Activated naive CD4-positive, alpha-beta T cell treated with anti-CD3 and anti-CD28 coated beads, Interleukin-2, amount 50 U/mL, for 24 hours (primary cell): ENCODE measurements around the gene OST4.
A peak's percentile ranks its signal among the peaks of the same experiment; 100 is the strongest.
"Not testable (repeated sequence)": the region's sequence is repeated elsewhere in the genome, so short reads cannot be mapped to it uniquely, and the experiment has no call there.

Source experiments
- H3K27ac Mint-ChIP-seq: one replicate; pipeline ENCODE4 v1.8.0; 2021; ENCODE audit warnings: mild to moderate bottlenecking, mixed read lengths
- H3K27me3 Mint-ChIP-seq: one replicate; pipeline ENCODE4 v1.8.0; 2021; ENCODE audit warnings: mixed read lengths
- H3K36me3 Mint-ChIP-seq: one replicate; pipeline ENCODE4 v1.8.0; 2021; ENCODE audit warnings: mixed read lengths
- H3K4me1 Mint-ChIP-seq: one replicate; pipeline ENCODE4 v1.8.0; 2021; ENCODE audit warnings: mixed read lengths
- H3K4me3 Mint-ChIP-seq: one replicate; pipeline ENCODE4 v1.8.0; 2021; ENCODE audit warnings: mild to moderate bottlenecking, mixed read lengths
- H3K9me3 Mint-ChIP-seq: one replicate; pipeline ENCODE4 v1.8.0; 2021; ENCODE audit warnings: mixed read lengths

Gene OST4

DNA sequence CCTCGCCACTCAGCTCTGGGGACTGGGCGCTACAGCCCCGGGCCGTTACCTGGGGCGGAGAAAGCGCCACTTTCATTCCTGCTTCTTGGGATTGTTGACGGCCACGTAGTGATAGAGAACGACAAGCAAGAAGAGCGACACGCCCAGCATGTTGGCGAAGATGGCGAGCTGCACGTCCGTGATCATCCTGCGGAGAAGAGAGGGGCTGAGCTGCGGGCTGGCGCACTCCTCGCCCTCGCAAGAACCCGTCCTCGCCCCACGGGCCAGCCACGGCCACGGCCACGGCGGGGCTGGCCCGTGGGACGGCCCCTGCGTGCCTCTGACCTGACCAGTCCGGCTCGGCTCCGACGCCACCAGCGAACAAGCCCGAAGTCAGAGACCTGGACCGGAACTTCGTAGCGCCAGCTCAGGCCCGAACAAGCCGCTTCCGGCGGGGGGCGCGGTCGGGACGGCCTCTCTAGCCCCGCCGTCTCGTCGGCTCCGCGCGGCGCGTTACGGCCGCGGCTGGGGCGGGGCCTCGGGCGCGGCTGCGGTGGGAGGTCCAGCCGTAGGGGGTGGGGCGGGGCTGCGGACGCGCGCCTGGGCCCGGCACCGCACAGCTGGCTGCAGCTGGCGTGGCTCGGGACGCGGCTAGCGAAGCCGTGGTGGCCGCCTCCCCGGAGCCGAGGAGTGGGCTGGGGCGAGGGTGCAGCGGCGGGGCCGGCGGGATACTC lies at the start of gene OST4:
Gene OST4, minus strand, starts transcription at position 378 of the 713 bp plus-strand sequence.
- Mint-ChIP-seq H3K27me3 (no peaks in the 10 kb centered on the region), H3K36me3 (peaks cover 8% of the 10 kb centered on the region), H3K4me3 (peak within 1 kb of the TSS; percentile 99), H3K4me1 (peaks cover 78% of the 10 kb centered on the region), H3K27ac (peak within 1 kb of the TSS; percentile 95), H3K9me3 (no peaks in the 10 kb centered on the region)

DNA sequence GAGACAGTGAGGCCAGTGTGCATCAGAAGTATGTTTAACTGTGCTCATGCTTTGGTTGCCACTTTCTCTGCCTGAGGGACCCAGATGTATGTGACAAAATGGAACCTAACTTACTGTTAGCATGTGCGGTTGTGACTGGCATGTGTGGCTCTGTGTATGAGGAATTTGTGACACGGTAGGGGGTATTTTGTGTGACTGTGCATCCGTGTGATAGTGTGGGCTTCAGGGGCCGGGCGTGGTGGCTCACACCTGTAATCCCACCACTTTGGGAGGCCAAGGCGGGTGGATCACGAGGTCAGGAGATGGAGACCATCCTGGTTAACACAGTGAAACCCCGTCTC lies 47.8 kb upstream of the OST4 start:
- not testable (repeated sequence) for H3K36me3 Mint-ChIP-seq, H3K9me3 Mint-ChIP-seq, H3K27ac Mint-ChIP-seq
- Mint-ChIP-seq H3K4me1 (peaks cover 16% of the 10 kb centered on the region), H3K27me3 (peaks cover 16% of the 10 kb centered on the region), H3K4me3 (peak overlapping the region; percentile 85)

DNA sequence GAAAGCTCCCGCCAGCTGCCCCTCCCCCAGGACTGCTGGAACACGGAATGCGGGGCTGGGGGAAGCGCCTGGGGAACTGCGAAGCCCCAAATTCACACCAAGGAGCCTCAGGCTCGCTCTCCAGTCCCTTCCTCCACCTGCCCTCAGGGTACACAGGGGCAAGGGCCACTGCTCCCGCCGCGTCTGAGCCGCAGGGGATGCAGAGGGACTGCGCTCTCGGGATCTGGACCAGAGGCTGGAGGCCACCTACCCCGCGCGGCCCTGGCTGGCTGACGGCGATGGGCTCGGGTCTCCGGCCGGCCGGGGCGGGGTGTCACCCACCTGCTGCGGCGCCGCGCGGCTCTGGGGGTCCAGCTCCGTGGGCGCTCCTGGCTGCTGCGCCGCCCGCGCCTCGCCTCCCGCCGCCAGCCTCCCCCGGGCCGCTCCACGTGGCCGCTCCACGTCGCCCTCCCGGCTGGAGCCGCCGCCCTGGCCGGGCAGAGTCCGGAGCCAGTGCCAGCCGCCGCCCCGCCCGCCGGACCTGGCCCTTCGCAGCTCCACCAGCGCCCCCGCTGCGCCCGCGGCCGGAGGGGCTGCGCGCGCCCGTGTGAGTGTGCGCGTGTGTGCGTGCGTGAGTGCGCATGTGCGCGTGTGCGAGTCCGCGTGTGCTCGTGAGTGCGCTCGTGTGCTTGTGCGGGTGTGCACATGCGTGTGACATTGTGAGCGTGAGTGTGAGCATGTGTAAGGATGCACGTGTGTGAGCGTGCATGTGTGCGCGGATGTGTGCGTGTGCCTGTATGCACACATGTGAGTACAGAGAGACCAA lies 47.3 kb upstream of the OST4 start, which contains the start of gene CGREF1:
Gene CGREF1, minus strand, starts transcription at position 604 of the 805 bp plus-strand sequence. CDS start 14,762 bp downstream, outside the sequence.
- Mint-ChIP-seq H3K36me3 (no peaks in the 10 kb centered on the region), H3K27ac (no peak within 1 kb of the TSS), H3K27me3 (peaks cover 16% of the 10 kb centered on the region), H3K4me3 (peak within 1 kb of the TSS; percentile 85), H3K4me1 (peaks cover 16% of the 10 kb centered on the region), H3K9me3 (no peaks in the 10 kb centered on the region)

DNA sequence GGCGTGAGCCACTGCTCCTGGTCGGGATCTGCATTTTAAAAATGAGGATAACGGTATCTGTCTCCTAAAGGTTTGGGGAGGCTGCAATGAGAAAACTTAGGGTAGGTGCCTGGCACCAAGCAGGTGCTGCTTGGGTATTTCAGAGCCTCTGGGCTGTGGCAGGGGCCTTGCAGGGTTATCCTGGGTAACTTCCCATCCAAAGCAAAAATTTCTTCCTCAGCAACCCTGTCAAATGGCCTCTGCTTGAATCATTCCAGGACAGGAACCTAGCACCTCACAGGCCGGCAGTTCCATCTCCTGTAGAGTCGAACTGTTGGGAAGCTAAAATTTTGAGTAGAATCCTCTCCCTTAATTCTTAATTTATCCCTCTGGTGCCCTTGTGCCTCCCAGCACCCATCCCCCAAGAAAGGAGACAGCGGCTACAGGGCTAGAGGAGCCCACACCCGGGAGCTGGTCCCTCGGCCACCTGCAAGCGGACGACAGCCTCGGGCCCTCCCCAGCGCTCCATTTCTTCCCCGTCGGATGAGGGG lies 46.6 kb upstream of the OST4 start:
- Mint-ChIP-seq H3K4me3 (peak overlapping the region; percentile 65), H3K27ac (no peak overlapping the region), H3K27me3 (peaks cover 16% of the 10 kb centered on the region), H3K4me1 (peaks cover 12% of the 10 kb centered on the region), H3K9me3 (no peaks in the 10 kb centered on the region), H3K36me3 (no peaks in the 10 kb centered on the region)

DNA sequence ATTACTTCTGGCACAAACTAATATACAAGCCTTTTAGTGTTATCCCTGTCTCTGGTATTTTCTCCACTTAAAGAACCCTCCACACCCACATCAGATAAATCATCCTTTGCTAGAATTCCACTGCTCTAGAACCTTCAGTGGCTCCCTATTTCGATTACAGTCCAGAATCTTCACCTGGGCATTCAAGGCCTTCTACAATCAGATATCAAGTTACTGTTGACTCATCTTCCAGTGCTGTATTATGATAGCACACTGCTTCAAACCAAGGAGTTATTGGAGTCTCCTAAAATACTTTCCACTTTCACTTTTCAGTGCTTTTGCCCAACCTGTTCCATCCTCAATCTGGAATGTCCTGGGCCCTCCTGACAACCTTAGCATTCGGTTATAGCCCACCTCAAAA lies 44.1 kb upstream of the OST4 start:
- Mint-ChIP-seq H3K36me3 (no peaks in the 10 kb centered on the region), H3K27ac (no peak overlapping the region), H3K4me3 (no peak overlapping the region)

DNA sequence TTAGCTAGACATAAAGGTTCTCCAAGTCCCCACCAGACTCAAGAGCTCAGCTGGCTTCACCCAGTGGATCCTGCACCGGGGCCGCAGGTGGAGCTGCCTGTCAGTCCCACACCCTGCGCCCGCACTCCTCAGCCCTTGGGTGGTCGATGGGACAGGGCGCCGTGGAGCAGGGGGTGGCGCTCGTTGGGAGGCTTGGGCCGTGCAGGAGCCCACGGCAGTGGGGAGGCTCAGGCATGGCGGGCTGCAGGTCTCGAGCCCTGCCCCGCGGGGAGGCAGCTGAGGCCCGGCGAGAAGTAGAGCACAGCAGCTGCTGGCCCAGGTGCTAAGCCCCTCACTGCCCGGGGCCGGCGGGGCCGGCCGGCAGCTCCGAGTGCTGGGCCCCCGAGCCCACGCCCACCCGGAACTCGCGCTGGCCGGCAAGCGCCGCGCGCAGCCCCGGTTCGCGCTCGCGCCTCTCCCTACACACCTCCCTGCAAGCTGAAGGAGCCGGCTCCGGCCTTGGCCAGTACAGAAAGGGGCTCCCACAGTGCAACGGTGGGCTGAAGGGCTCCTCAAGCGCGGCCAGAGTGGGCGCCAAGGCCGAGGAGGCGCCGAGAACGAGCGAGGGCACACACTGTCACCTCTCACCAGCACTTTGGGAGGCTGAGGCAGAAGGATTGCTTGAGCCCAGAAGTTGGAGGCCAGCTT lies 40.1 kb upstream of the OST4 start:
- H3K27me3 Mint-ChIP-seq, H3K4me3 Mint-ChIP-seq, H3K36me3 Mint-ChIP-seq, H3K27ac Mint-ChIP-seq, H3K9me3 Mint-ChIP-seq, H3K4me1 Mint-ChIP-seq: not testable (repeated sequence)

More for the DNA sequence above, 44.1 kb upstream of the OST4 start:
- H3K9me3 Mint-ChIP-seq = no peaks in the 10 kb centered on the region
- H3K4me1 Mint-ChIP-seq = peaks cover 5% of the 10 kb centered on the region
- H3K27me3 Mint-ChIP-seq = peaks cover 16% of the 10 kb centered on the region

DNA sequence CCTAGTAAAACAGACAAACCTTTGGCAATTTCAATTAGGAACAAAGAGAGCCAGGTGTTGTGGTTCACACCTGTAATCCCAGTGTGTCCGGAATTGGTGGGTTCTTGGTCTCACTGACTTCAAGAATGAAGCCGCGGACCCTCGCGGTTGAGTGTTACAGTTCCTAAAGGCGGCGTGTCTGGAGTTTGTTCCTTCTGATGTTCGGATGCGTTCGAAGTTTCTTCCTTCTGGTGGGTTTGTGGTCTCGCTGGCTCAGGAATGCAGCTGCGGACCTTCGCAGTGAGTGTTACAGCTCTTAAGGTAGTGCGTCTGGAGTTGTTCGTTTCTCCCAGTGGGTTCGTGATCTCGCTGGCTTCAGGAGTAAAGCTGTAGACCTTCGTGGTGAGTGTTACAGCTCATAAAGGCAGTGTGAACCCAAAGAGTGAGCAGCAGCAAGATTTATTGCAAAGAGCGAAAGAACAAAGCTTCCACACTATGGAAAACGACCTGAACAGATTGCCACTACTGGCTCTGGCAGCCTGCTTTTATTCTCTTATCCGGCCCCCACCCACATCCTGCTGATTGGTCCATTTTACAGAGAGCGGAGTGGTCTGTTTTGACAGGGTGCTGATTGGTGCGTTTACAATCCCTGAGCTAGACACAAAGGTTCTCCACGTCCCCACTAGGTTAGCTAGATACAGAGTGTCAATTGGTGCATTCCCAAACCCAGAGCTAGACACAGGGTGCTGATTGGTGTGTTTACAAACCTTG lies 39.3 kb upstream of the OST4 start:
- H3K4me1 Mint-ChIP-seq, H3K27me3 Mint-ChIP-seq, H3K4me3 Mint-ChIP-seq, H3K36me3 Mint-ChIP-seq, H3K9me3 Mint-ChIP-seq: not testable (repeated sequence)
- peak overlapping the region; percentile 25 for H3K27ac Mint-ChIP-seq

DNA sequence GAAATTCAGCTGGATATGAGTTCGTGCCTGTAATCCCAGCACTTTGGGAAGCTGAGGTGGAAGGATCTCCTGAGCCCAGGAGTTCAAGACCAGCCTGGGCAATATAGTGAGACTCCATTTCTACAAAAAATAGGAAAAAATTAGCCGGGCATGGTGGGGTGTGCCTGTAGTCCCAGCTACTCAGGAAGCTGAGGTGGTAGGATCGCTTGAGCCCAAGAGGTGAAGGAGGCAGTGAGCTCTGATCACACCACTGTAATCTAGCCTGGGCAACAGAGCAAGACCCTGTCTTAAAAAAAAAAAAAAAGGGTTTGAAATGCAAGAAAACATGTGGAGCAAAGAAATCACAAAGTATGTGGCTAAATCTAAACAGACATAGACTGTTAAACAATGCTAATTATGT lies 37.6 kb upstream of the OST4 start:
- Mint-ChIP-seq H3K27ac (no peak overlapping the region), H3K27me3 (peaks cover 3% of the 10 kb centered on the region), H3K36me3 (no peaks in the 10 kb centered on the region), H3K4me3 (no peak overlapping the region), H3K4me1 (no peaks in the 10 kb centered on the region), H3K9me3 (no peaks in the 10 kb centered on the region)

DNA sequence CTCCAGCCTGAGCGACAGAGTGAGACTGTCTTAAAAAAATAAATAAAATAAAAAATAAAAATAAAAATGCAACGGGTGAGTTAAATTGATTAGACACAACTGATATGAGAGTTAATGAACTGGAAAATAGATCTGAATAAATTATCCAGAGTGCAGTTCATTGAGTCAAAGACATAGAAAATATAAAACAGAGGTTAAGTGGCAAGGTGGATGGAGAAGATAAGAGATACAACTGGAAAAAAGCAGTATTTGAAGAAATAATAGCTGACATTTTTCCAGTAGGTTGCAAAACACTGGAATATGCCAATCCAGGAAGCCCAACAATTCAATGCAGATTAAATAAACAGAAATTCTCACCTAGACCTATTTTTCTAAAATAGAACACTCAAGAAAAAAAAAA lies 36.8 kb upstream of the OST4 start:
- H3K27me3 Mint-ChIP-seq = peaks cover 3% of the 10 kb centered on the region

DNA sequence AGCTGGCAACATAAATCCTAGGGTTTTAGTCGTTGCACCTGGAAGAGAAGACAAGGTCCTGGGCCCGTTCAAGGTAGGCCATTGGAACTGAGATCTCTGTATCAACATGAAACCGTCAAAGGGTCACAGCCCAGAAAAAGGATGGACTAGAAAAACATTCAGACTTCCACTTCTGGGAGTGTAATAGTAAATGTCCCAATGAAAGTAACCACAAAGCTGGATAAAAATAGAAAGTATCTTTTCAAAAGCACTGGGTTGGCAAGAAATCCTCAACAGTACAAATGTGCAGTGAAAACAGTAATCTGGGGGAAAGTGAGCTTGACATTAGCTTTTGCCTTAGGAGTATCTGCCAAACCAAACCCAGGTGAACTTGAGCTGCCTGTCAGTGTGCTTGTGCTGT lies 34.5 kb upstream of the OST4 start:
- Mint-ChIP-seq H3K4me1 (no peaks in the 10 kb centered on the region), H3K27ac (no peak overlapping the region), H3K4me3 (no peak overlapping the region), H3K36me3 (no peaks in the 10 kb centered on the region), H3K27me3 (peaks cover 3% of the 10 kb centered on the region), H3K9me3 (no peaks in the 10 kb centered on the region)

More for the DNA sequence above, 36.8 kb upstream of the OST4 start:
- Mint-ChIP-seq H3K4me3 (no peak overlapping the region), H3K9me3 (no peaks in the 10 kb centered on the region), H3K4me1 (no peaks in the 10 kb centered on the region), H3K36me3 (no peaks in the 10 kb centered on the region), H3K27ac (no peak overlapping the region)

DNA sequence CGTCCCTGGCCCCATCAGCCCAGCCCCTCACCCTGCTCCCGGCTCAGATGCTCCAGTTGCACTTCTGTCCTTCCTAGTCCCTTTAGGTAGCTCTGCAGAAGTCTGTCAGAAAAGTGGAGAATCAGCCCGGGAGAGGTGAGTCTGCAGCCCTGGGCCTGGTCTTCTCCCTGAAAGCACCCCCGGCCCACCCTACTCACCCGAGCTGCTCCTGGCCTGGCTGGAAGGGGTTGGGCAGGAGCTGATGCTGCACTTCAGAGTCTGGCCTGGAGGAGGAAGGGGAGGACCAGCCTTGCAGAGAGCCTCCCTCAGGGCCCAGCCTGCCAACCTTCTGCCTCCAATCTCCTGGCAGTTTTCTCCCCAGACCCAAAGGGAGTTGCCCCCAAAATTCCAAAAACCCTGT lies 30.9 kb upstream of the OST4 start:
- Mint-ChIP-seq H3K36me3 (peaks cover 2% of the 10 kb centered on the region), H3K27me3 (peaks cover 3% of the 10 kb centered on the region), H3K9me3 (no peaks in the 10 kb centered on the region)

DNA sequence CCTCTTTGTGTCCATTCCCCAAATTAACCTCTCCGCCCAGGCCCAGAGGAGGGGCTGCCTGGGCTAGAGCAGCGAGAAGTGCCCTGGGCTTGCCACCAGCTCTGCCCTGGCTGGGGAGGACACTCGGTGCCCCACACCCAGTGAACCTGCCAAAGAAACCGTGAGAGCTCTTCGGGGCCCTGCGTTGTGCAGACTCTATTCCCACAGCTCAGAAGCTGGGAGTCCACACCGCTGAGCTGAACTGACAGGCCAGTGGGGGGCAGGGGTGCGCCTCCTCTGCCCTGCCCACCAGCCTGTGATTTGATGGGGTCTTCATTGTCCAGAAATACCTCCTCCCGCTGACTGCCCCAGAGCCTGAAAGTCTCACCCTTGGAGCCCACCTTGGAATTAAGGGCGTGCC lies 28.6 kb upstream of the OST4 start:
- no peaks in the 10 kb centered on the region for H3K9me3 Mint-ChIP-seq
- H3K36me3 Mint-ChIP-seq = peaks cover 2% of the 10 kb centered on the region
- peaks cover 14% of the 10 kb centered on the region for H3K4me1 Mint-ChIP-seq
- H3K27ac Mint-ChIP-seq = no peak overlapping the region
- no peaks in the 10 kb centered on the region for H3K27me3 Mint-ChIP-seq
- no peak overlapping the region for H3K4me3 Mint-ChIP-seq

More for the DNA sequence above, 30.9 kb upstream of the OST4 start:
- H3K4me3 Mint-ChIP-seq = no peak overlapping the region
- no peak overlapping the region for H3K27ac Mint-ChIP-seq
- no peaks in the 10 kb centered on the region for H3K4me1 Mint-ChIP-seq

DNA sequence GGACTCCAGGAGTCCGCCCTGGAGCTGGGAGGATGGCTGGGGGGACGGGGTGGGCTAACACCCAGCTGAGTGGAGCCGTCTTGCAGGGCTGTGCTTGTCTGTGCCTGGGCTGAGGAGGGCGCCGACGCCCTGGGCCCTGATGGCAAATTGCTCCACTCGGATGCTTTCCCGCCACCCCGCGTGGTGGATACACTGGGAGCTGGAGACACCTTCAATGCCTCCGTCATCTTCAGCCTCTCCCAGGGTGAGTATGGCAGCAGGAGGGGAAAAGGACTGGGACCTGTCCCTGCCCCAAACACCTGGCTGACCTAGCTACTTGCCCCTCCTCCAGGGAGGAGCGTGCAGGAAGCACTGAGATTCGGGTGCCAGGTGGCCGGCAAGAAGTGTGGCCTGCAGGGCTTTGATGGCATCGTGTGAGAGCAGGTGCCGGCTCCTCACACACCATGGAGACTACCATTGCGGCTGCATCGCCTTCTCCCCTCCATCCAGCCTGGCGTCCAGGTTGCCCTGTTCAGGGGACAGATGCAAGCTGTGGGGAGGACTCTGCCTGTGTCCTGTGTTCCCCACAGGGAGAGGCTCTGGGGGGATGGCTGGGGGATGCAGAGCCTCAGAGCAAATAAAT lies 28.0 kb upstream of the OST4 start:
- H3K27ac Mint-ChIP-seq = no peak overlapping the region
- H3K4me1 Mint-ChIP-seq = peaks cover 14% of the 10 kb centered on the region
- peaks cover 2% of the 10 kb centered on the region for H3K36me3 Mint-ChIP-seq
- no peak overlapping the region for H3K4me3 Mint-ChIP-seq
- H3K27me3 Mint-ChIP-seq = no peaks in the 10 kb centered on the region
- no peaks in the 10 kb centered on the region for H3K9me3 Mint-ChIP-seq

DNA sequence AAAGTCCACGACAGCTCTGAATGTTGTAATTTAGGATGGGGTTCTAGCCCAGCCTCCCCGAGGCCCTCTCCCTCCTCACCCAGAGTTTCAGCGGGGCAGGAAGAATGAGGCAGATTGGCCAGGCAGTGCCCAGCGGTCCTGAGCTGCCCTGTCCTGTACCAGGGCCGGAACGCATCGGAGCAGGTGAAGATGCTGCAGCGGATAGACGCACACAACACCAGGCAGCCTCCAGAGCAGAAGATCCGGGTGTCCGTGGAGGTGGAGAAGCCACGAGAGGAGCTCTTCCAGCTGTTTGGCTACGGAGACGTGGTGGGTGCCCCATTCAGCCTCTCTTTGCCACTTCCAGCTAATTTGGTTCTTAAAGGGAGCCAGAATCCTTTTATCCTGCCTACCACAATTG lies 25.9 kb upstream of the OST4 start:
- Mint-ChIP-seq H3K27ac (no peak overlapping the region), H3K4me3 (no peak overlapping the region), H3K9me3 (no peaks in the 10 kb centered on the region), H3K36me3 (peaks cover 2% of the 10 kb centered on the region), H3K4me1 (peaks cover 14% of the 10 kb centered on the region), H3K27me3 (no peaks in the 10 kb centered on the region)
